T-helper 17 cell (primary cell): ENCODE results near the gene SKIC2. TPM values are rescaled to one million over a fixed set of nuclear protein-coding genes. Genes with fewer than 3 reads are reported as not detected.
"Not testable (repeated sequence)": the region's sequence is repeated elsewhere in the genome, so short reads cannot be mapped to it uniquely, and the experiment has no call there.

Experiments
- ATAC-seq: fragments of 150-1000 bp; cut with Tn5 transposase; 2 replicates; pipeline ENCODE4 v1.10.0; 2021; ENCODE audit warnings: mild to moderate bottlenecking, moderate library complexity
- DNase-seq, 3 donors: peaks; one replicate each; pipeline versions ENCODE4 v3.0.0 to v3.0.0-alpha.2; 2020 to 2021
- H3K9me3 ChIP-seq: one replicate; pipeline ENCODE4 v1.7.0; 2013; ENCODE audit warnings: low read length, mild to moderate bottlenecking; ENCODE audit not compliant: control insufficient read depth, poor library complexity, severe bottlenecking
- H3K27ac Mint-ChIP-seq: one replicate; pipeline ENCODE4 v1.8.0; 2022; ENCODE audit warnings: mild to moderate bottlenecking, moderate library complexity, mixed read lengths
- H3K27me3 Mint-ChIP-seq: one replicate; pipeline ENCODE4 v1.8.0; 2022; ENCODE audit warnings: mixed read lengths
- H3K36me3 Mint-ChIP-seq: one replicate; pipeline ENCODE4 v1.8.0; 2022; ENCODE audit warnings: low read depth, mixed read lengths
- H3K4me1 Mint-ChIP-seq: one replicate; pipeline ENCODE4 v1.8.0; 2022; ENCODE audit warnings: mild to moderate bottlenecking, mixed read lengths
- H3K4me3 Mint-ChIP-seq: one replicate; pipeline ENCODE4 v1.8.0; 2022; ENCODE audit warnings: mild to moderate bottlenecking, moderate library complexity, mixed read lengths
- total RNA-seq, 4 donors: library from RNA in 2 of 4; stranded (reverse) in 2 of 4; gene quantifications; one replicate each; pipeline ENCODE4 v1.2.3 and lab custom pipeline; 2022 to 2026

SKIC2 gene
- total RNA-seq, 2 donors from 2014 or later = 85.5 to 94.5 TPM

GRCh38 chr6:31968326-31968725 lies 9.4 kb downstream of the SKIC2 start:
- no peak for DNase-seq
- H3K4me1 Mint-ChIP-seq = peaks cover 30% of the 10 kb centered on the region
- H3K27ac Mint-ChIP-seq = no peak overlapping the region
- no peaks in the 10 kb centered on the region for H3K9me3 ChIP-seq
- H3K4me3 Mint-ChIP-seq = no peak overlapping the region
- no peaks in the 10 kb centered on the region for H3K27me3 Mint-ChIP-seq
- H3K36me3 Mint-ChIP-seq = peaks cover 9% of the 10 kb centered on the region
- ATAC-seq = no peak

- H3K4me3 Mint-ChIP-seq = peak overlapping the region; percentile 7
- H3K9me3 ChIP-seq = no peaks in the 10 kb centered on the region
- peaks cover 33% of the 10 kb centered on the region for H3K4me1 Mint-ChIP-seq
- DNase-seq (no peak), ATAC-seq (no peak)
- H3K27me3 Mint-ChIP-seq = no peaks in the 10 kb centered on the region
- H3K27ac Mint-ChIP-seq = peak overlapping the region; percentile 100
- peaks cover 9% of the 10 kb centered on the region for H3K36me3 Mint-ChIP-seq
Observed at GRCh38 chr6:31968791-31969711, 10.1 kb downstream of the SKIC2 start.

DNA sequence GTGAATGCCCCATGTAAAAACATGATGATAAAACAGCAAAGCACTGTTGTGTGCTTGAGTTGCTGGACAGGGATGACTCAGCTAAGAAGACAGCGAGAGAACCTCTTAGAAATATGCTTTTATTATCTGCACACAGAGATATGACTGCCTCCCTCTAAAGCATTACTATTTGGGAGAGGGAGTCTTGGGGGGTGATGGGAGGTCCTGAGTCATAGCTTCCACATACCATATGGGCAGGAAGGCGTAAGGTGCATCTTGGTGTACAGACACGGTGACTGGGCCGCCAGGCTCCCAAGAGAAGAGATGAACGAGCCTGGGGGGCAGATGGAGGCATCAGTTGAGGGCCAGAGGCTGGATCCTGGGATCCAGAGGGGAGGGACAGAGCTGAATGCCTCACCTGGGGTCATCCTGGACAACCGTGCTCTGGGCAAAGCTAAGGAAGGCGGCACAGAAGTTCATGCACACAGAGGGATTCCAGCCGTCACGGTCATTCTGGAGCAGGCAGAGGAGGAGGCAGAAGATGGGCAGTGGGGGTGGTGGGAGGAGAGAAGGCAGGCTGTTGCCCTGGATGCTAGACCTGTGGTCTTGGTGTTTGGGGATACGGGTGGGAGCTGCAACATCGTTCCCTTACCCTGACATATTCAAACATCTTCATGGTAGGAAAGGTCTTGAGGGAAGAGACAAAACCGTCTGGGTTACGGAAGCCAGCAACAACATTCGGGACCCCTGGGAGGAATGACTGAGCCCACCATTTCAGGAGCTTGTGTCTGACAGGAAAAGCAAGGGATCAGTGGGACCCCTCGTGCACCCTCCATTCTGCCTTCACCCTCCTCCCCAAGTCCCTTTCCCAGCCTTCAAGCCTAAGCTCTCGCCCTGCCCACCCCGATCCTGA lies 11.0 kb downstream of the SKIC2 start:
- H3K4me1 Mint-ChIP-seq = peaks cover 38% of the 10 kb centered on the region
- no peak for DNase-seq
- no peak for ATAC-seq
- no peaks in the 10 kb centered on the region for H3K27me3 Mint-ChIP-seq
- no peaks in the 10 kb centered on the region for H3K9me3 ChIP-seq
- peaks cover 9% of the 10 kb centered on the region for H3K36me3 Mint-ChIP-seq
- H3K27ac Mint-ChIP-seq = peak overlapping the region; percentile 100
- H3K4me3 Mint-ChIP-seq = peak overlapping the region; percentile 74

- ATAC-seq = no peak
- H3K27ac Mint-ChIP-seq = peak overlapping the region; percentile 100
- no peaks in the 10 kb centered on the region for H3K27me3 Mint-ChIP-seq
- peaks cover 37% of the 10 kb centered on the region for H3K4me1 Mint-ChIP-seq
- DNase-seq = no peak
- peaks cover 7% of the 10 kb centered on the region for H3K36me3 Mint-ChIP-seq
- peak overlapping the region; percentile 94 for H3K4me3 Mint-ChIP-seq
- no peaks in the 10 kb centered on the region for H3K9me3 ChIP-seq
Observed at GRCh38 chr6:31970604-31971271, 11.8 kb downstream of the SKIC2 start.

DNA sequence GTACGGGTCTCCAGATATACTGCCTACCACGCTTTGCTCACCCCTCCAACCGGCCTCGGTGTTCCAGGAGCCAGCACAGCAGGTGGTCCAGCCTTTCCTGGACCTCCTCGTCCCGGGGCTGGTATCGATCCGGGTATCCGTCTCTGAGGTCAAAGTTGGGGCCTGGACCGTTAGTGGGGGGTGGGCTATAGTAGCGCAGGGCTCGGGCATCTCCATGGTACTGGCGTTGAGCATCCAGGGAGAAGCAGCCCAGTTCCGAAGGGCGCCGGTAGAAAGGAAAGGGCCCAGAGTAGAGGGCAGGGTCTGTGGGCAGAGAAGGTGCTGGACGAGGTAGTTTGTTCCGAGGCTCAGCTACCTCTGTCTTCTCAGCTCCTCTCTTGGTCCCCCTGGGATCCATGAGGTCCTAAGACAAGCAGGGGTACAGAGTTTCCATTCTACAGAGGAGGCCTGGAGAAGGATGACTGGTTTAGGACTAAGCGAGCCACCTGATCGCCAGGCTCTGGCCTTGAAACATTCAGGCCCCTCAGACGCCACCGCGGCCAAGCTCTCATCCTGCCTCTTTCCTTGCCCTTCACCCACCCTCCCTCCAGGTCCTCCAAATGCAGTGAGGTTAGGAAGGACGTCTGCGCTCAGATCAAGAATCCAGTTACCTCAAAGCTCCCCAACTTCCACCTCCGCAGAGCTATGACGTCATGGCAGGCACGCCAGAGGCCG lies 12.5 kb downstream of the SKIC2 start:
- no peak for ATAC-seq
- H3K4me3 Mint-ChIP-seq = peak overlapping the region; percentile 94
- no peaks in the 10 kb centered on the region for H3K27me3 Mint-ChIP-seq
- H3K4me1 Mint-ChIP-seq = peaks cover 37% of the 10 kb centered on the region
- H3K27ac Mint-ChIP-seq = peak overlapping the region; percentile 100
- no peaks in the 10 kb centered on the region for H3K9me3 ChIP-seq
- no peak for DNase-seq
- peaks cover 7% of the 10 kb centered on the region for H3K36me3 Mint-ChIP-seq

- ATAC-seq = peak; percentile 92
- Mint-ChIP-seq H3K36me3 (peaks cover 7% of the 10 kb centered on the region), H3K4me1 (peaks cover 37% of the 10 kb centered on the region), H3K27me3 (no peaks in the 10 kb centered on the region), H3K27ac (peak within 1 kb of the TSS; percentile 100), H3K4me3 (peak within 1 kb of the TSS; percentile 94)
- H3K9me3 ChIP-seq = no peaks in the 10 kb centered on the region
- DNase-seq = peak; percentile 96 to 98 (median 96)
Observed at GRCh38 chr6:31971993-31972708, 13.2 kb downstream of the SKIC2 start, which contains the start of gene DXO. DXO (minus strand) TSS chr6:31972138; CDS start chr6:31971675, 463 bp downstream.

DNA sequence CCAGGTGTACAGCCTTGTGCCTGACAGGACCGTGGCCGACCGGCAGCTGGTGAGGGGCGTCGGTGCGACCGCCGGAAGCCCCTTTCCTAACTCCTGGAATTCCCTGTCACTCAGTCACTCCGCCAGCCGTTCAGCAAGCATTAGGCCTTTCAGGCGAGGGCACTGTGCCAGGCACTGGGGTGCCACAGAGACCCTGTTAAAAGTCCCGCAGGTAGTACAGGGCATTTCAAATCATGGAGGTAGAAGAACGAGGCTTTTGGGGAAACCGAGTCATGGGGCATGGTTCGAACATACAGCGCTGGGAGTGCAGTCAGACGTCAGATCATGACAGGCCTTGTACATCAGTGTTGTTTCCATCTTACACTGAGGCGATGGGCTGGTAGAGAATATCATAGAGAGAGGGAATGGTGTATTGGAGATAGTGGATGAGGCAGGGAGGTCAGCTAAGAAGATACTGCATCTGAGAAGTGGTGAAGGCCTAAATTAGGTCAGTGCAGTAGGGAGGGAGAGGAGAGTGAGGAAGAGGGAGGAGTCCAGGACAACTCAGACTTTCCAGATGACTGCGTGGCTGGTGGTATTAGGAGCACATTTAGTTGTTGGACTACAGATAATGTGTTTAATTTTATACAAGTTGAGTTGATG lies 13.9 kb downstream of the SKIC2 start:
- ATAC-seq (no peak), DNase-seq (no peak)
- peaks cover 37% of the 10 kb centered on the region for H3K4me1 Mint-ChIP-seq

GRCh38 chr6:31976065-31976464 lies 17.1 kb downstream of the SKIC2 start:
- H3K9me3 ChIP-seq, H3K27ac Mint-ChIP-seq, DNase-seq, ATAC-seq, H3K4me3 Mint-ChIP-seq, H3K27me3 Mint-ChIP-seq, H3K36me3 Mint-ChIP-seq: not testable (repeated sequence)
- H3K4me1 Mint-ChIP-seq = peaks cover 31% of the 10 kb centered on the region

More for the DNA sequence above, 13.9 kb downstream of the SKIC2 start:
- H3K9me3 ChIP-seq = no peaks in the 10 kb centered on the region
- Mint-ChIP-seq H3K27me3 (no peaks in the 10 kb centered on the region), H3K4me3 (peak overlapping the region; percentile 94), H3K27ac (peak overlapping the region; percentile 100), H3K36me3 (peaks cover 3% of the 10 kb centered on the region)

DNA sequence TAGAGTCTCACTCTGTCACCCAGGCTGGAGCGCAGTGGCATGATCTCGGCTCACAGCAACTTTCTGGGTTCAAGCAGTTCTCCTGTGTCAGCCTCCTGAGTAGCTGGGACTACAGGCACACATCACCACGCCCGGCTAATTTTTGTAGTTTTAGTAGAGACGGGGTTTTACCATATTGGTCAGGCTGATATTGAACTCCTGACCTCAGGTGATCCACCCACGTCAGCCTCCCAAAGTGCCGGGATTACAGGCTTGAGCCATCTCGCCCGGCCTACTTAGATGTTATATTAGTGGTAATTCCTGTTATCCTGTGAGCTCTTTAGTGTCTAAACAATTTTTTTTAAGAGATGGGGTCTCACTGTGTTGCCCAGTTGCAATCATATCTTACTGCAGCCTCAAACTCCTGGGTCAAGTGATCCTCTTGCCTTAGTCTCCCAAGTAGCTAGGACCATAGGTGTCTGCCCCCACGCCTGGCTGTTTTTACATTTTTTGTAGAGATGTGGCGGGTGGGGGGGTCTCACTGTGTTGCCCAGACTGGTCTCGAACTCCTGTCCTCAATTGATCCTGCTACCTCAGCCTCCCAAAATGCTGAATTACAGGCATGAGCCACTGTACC lies 18.9 kb downstream of the SKIC2 start:
- Mint-ChIP-seq H3K36me3 (peaks cover 2% of the 10 kb centered on the region), H3K27me3 (no peaks in the 10 kb centered on the region), H3K4me3 (no peak overlapping the region), H3K4me1 (peaks cover 18% of the 10 kb centered on the region), H3K27ac (no peak overlapping the region)
- H3K9me3 ChIP-seq = no peaks in the 10 kb centered on the region
- no peak for ATAC-seq
- no peak for DNase-seq

DNA sequence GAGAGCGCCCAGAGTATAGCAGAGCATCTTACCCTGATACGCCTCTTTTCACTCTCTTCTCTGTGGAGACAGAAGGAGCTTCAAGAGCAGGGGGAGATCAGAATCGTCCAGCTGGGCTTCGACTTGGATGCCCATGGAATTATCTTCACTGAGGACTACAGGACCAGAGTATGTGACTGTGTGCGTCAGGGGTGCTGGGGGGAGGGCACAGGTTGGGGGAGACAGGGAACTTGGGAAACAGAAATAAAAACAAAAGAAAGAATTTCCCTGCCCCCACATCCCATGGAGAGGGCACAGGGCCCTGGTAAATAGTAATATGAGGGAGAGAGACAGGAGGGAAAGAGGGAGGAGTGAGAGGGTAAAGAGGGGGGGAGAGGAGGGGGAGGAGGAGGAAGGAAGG lies 19.9 kb downstream of the SKIC2 start:
- H3K9me3 ChIP-seq = no peaks in the 10 kb centered on the region
- Mint-ChIP-seq H3K27ac (no peak overlapping the region), H3K27me3 (no peaks in the 10 kb centered on the region), H3K4me3 (no peak overlapping the region), H3K4me1 (peaks cover 12% of the 10 kb centered on the region), H3K36me3 (peaks cover 2% of the 10 kb centered on the region)
- ATAC-seq = no peak
- no peak for DNase-seq

DNA sequence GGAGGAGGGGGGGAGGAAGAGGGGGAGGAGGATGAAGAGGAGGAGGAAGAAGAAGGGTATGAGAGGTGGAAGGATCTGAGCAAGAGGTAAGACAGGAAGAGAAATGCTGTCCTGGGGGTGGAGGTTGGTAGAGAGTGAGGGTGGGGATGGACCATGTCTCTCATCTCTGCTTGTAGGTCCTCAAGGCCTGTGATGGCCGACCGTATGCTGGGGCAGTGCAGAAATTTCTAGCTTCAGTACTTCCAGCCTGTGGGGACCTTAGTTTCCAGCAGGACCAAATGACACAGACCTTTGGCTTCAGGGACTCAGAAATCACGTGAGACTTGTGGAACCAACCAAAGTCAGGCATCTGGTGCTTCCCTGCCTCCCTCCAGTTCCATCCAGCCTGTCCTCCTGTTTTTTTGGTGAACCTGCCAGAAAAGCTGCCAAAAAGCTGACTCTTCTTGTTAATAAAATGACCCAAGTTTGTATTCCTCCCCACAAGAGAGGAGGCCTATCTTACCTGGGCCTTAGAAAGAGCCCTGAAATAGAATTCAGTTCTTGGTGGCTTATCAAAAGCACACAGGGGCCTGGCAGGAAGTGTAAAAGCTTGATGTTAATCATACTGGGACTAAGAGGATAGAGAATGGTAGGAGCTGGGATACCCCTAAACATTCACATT lies 20.4 kb downstream of the SKIC2 start:
- peak overlapping the region; percentile 36 for H3K4me3 Mint-ChIP-seq
- H3K9me3 ChIP-seq = no peaks in the 10 kb centered on the region
- DNase-seq (no peak), ATAC-seq (no peak)
- H3K27ac Mint-ChIP-seq = no peak overlapping the region
- H3K36me3 Mint-ChIP-seq = peaks cover 2% of the 10 kb centered on the region
- no peaks in the 10 kb centered on the region for H3K27me3 Mint-ChIP-seq
- H3K4me1 Mint-ChIP-seq = peaks cover 9% of the 10 kb centered on the region
